Sigmoid colon (tissue), 4 donors: ENCODE results near the gene THRB.

ENCODE experiments used
- POLR2A ChIP-seq, 2 donors: fragments of 450-650 bp; IDR thresholded peaks; one replicate each; pipeline ENCODE4 v1.6.1; 2016; ENCODE audit warnings: antibody characterized with exemption in 2 of 2, mild to moderate bottlenecking in 2 of 2, moderate library complexity in 2 of 2
- POLR2AphosphoS5 ChIP-seq, 4 donors: sonication (generic); formaldehyde crosslinking; IDR thresholded peaks; one replicate each; pipeline ENCODE4 v1.6.1; 2017; ENCODE audit warnings: antibody characterized with exemption in 4 of 4
- TF ChIP-seq, protein P1 (sequence below), 4 experiments: fragments of 450-650 bp in 3 of 4; fragments of 200-600 bp in 1 of 4; IDR thresholded peaks; one replicate each; pipeline ENCODE4 v1.5.1; 2016 to 2019; ENCODE audit warnings: antibody characterized with exemption in 4 of 4, mild to moderate bottlenecking in 3 of 4, moderate library complexity in 2 of 4

DNA sequence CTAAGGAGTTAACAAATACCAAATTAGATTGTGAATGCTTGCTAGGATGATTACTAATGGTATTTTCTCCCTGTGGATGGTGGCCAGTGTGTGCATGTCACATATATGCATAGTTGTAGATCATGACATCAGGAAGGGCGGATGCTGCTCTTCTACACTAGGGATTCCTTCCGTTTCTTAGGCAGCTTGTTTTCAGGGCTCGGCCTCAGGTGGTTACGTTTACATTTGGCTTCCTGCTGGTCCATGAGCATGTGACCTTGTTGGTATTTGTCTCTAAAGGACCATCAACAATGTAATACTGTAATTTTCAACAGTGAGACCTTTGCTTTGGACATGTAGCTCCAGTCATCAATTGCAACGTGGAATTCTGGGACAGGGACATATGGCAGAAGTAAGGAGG, 328.1 kb downstream of the THRB start:
- TF ChIP-seq, protein P1, sequence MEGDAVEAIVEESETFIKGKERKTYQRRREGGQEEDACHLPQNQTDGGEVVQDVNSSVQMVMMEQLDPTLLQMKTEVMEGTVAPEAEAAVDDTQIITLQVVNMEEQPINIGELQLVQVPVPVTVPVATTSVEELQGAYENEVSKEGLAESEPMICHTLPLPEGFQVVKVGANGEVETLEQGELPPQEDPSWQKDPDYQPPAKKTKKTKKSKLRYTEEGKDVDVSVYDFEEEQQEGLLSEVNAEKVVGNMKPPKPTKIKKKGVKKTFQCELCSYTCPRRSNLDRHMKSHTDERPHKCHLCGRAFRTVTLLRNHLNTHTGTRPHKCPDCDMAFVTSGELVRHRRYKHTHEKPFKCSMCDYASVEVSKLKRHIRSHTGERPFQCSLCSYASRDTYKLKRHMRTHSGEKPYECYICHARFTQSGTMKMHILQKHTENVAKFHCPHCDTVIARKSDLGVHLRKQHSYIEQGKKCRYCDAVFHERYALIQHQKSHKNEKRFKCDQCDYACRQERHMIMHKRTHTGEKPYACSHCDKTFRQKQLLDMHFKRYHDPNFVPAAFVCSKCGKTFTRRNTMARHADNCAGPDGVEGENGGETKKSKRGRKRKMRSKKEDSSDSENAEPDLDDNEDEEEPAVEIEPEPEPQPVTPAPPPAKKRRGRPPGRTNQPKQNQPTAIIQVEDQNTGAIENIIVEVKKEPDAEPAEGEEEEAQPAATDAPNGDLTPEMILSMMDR (IDR thresholded peaks at IDR 0.05): no peak
- TF ChIP-seq POLR2A (IDR thresholded peaks at IDR 0.05) (no peak), POLR2AphosphoS5 (IDR thresholded peaks at IDR 0.05) (no peak)
